HepG2 (cell line): ENCODE measurements around the gene TRIM28. TPM values are rescaled to one million over a fixed set of nuclear protein-coding genes. Genes with fewer than 3 reads are reported as not detected.
A peak's percentile ranks its signal among the peaks of the same experiment; 100 is the strongest.

ENCODE experiments used
- DMAP1 ChIP-seq: IDR thresholded peaks from 2 replicates; pipeline ENCODE4 v1.6.1; 2016
- HMGA1 ChIP-seq: sonication (generic); formaldehyde crosslinking; conservative IDR thresholded peaks from 2 replicates; pipeline ENCODE4 v1.4.0; 2020; ENCODE audit warnings: missing genetic modification reagents
- NFYB ChIP-seq: sonication (generic); formaldehyde crosslinking; IDR thresholded peaks from 2 replicates; pipeline ENCODE4 v1.4.0; 2020; ENCODE audit warnings: missing genetic modification reagents
- ONECUT2 ChIP-seq: sonication (generic); formaldehyde crosslinking; IDR thresholded peaks from 2 replicates; pipeline ENCODE4 v1.4.0; 2020; ENCODE audit warnings: missing genetic modification reagents
- RBFOX2 ChIP-seq: fragments of 200-400 bp; formaldehyde crosslinking; IDR thresholded peaks from 2 replicates; pipeline ENCODE4 v1.6.1; 2017; ENCODE audit warnings: low read depth, mild to moderate bottlenecking, low read length
- RFX3 ChIP-seq: IDR thresholded peaks from 2 replicates; pipeline ENCODE4 v1.6.1; 2016; ENCODE audit warnings: missing biosample characterization, missing genetic modification reagents
- SAP130 ChIP-seq: IDR thresholded peaks from 2 replicates; pipeline ENCODE4 v1.6.1; 2016; ENCODE audit warnings: low read depth
- SMARCE1 ChIP-seq: fragments of 450-650 bp; IDR thresholded peaks from 2 replicates; pipeline ENCODE4 v1.6.1; 2017; ENCODE audit warnings: borderline replicate concordance
- SRSF4 ChIP-seq: fragments of 200-400 bp; formaldehyde crosslinking; IDR thresholded peaks from one replicate; pipeline ENCODE4 v1.6.1; 2018; ENCODE audit warnings: mild to moderate bottlenecking, low read depth, low read length, moderate library complexity; ENCODE audit not compliant: poor library complexity, severe bottlenecking
- ZFP36 ChIP-seq: fragments of 150-350 bp; IDR thresholded peaks from 2 replicates; pipeline ENCODE4 v1.6.1; 2018; ENCODE audit warnings: borderline replicate concordance, low read length, low read depth; ENCODE audit not compliant: partially characterized antibody
- ZMYM3 ChIP-seq: sonication (generic); formaldehyde crosslinking; IDR thresholded peaks from 2 replicates; pipeline ENCODE4 v1.5.1; 2020; ENCODE audit warnings: mild to moderate bottlenecking, missing genetic modification reagents
- ZNF264 ChIP-seq: sonication (generic); formaldehyde crosslinking; IDR thresholded peaks from 2 replicates; pipeline ENCODE4 v1.4.0; 2020; ENCODE audit warnings: missing genetic modification reagents
- ZNF274 ChIP-seq: sonication (generic); formaldehyde crosslinking; IDR thresholded peaks from 2 replicates; pipeline ENCODE4 v1.5.1; 2020; ENCODE audit warnings: mild to moderate bottlenecking, missing genetic modification reagents
- ZNF282 ChIP-seq: fragments of 450-650 bp; IDR thresholded peaks from 2 replicates; pipeline ENCODE4 v1.6.1; 2018; ENCODE audit not compliant: partially characterized antibody
- ZNF709 ChIP-seq: sonication (generic); formaldehyde crosslinking; IDR thresholded peaks from 2 replicates; pipeline ENCODE4 v1.5.0; 2020; ENCODE audit warnings: mild to moderate bottlenecking, missing genetic modification reagents
- ZNF746 ChIP-seq: sonication (generic); formaldehyde crosslinking; IDR thresholded peaks from 2 replicates; pipeline ENCODE4 v1.8.0; 2022; ENCODE audit warnings: mild to moderate bottlenecking, missing genetic modification reagents
- polyA plus RNA-seq, 8 experiments: library from polyadenylated mRNA; depleted of rRNA in 3 of 8; stranded (reverse) in 7 of 8; unstranded in 1 of 8; fragments of >200 nt; fragmentation: Illumina TruSeq in 4 of 8; extraction: Trizol in 4 of 8; gene quantifications; 2 replicates each; pipeline versions ENCODE4 v1.2.1 to v1.2.3, GENCODE V29; 2011 to 2016; ENCODE audit warnings: low read depth in 4 of 8, missing spikeins in 1 of 8, mixed read lengths in 1 of 8; ENCODE audit not compliant: insufficient read depth in 1 of 8
- total RNA-seq, 5 experiments: library from RNA; depleted of rRNA; stranded (reverse); fragments of >200 nt; fragmentation: Illumina TruSeq; extraction: Trizol; gene quantifications; 2 replicates each; pipeline ENCODE4 v1.2.3, GENCODE V29; 2016; ENCODE audit warnings: low read depth in 1 of 5
- TF ChIP-seq, protein P1 (sequence below): IDR thresholded peaks from 2 replicates; pipeline ENCODE4 v1.6.1; 2016; ENCODE audit warnings: low read depth, control low read depth
- TF ChIP-seq, protein P2 (sequence below): sonication (generic); formaldehyde crosslinking; conservative IDR thresholded peaks from 2 replicates; pipeline ENCODE4 v1.8.1; 2023; ENCODE audit warnings: missing genetic modification reagents
- TF ChIP-seq, protein P3 (sequence below): sonication (generic); formaldehyde crosslinking; IDR thresholded peaks from 2 replicates; pipeline ENCODE4 v1.8.1; 2022; ENCODE audit warnings: low read depth, mild to moderate bottlenecking, missing genetic modification reagents
- TF ChIP-seq, protein P4 (sequence below): sonication (generic); formaldehyde crosslinking; IDR thresholded peaks from 2 replicates; pipeline ENCODE4 v1.5.0; 2020; ENCODE audit warnings: missing genetic modification reagents
- TF ChIP-seq, protein P5 (sequence below): sonication (generic); formaldehyde crosslinking; IDR thresholded peaks from 2 replicates; pipeline ENCODE4 v1.8.0; 2022; ENCODE audit warnings: missing genetic modification reagents, low read depth, mild to moderate bottlenecking, borderline replicate concordance

Gene TRIM28
- total and polyA plus RNA-seq, 2 of the 13 experiments (the other 11 are each of a cell fraction or from before 2014, with no cell fraction given) = 361 to 439 TPM

DNA sequence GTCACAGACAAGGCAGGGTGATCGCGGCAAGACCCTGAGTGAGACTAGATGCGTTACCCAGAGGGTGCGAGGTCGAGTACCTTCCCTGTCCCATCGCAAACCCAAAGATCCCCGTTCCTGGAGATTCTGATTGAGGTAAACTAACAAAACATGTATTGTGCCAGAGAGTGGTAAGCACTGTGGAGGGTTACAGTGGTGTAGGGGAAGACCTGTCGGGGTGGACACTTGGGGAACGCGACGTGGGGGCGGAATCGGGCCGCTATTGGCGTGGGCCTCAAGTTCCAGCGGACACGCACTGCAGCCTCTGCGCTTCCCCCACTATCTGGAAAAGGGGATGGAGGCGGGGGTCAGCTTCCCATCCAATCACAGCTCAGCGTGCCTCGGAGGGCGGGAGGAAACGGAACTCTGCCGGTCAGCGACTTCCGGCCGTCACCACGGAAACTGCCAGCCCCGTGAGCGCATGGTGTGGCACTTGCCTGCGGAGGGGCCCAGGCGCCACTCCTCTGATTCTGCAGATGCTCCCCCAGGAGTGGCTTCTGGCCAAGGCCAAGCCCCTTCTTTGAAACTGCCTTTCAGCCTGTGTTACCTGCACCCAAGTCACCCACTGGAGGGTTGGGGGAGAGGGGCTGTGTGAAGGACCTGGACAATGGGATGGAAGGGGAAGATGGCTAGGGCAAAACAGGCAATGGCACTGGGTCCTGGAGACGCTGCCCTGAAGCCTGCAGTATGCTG, 15.6 kb downstream of the TRIM28 start (continued):
- TF ChIP-seq ZNF282 = no peak
- TF ChIP-seq, protein P1, sequence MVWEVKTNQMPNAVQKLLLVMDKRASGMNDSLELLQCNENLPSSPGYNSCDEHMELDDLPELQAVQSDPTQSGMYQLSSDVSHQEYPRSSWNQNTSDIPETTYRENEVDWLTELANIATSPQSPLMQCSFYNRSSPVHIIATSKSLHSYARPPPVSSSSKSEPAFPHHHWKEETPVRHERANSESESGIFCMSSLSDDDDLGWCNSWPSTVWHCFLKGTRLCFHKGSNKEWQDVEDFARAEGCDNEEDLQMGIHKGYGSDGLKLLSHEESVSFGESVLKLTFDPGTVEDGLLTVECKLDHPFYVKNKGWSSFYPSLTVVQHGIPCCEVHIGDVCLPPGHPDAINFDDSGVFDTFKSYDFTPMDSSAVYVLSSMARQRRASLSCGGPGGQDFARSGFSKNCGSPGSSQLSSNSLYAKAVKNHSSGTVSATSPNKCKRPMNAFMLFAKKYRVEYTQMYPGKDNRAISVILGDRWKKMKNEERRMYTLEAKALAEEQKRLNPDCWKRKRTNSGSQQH = peak; percentile 42; the same call in 1 of the 2 replicates
- TF ChIP-seq, protein P2, sequence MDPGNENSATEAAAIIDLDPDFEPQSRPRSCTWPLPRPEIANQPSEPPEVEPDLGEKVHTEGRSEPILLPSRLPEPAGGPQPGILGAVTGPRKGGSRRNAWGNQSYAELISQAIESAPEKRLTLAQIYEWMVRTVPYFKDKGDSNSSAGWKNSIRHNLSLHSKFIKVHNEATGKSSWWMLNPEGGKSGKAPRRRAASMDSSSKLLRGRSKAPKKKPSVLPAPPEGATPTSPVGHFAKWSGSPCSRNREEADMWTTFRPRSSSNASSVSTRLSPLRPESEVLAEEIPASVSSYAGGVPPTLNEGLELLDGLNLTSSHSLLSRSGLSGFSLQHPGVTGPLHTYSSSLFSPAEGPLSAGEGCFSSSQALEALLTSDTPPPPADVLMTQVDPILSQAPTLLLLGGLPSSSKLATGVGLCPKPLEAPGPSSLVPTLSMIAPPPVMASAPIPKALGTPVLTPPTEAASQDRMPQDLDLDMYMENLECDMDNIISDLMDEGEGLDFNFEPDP (CRISPR knock-in tag) = 0 out of 2 replicates have a peak, but pooled peaks have one; percentile 96
- TF ChIP-seq ZNF264 (CRISPR knock-in tag) = no peak
- peak; percentile 29; the same call in 1 of the 2 replicates for TF ChIP-seq ZNF274 (CRISPR knock-in tag)
- no peak for TF ChIP-seq SMARCE1
- TF ChIP-seq ZFP36 = no peak
- TF ChIP-seq, protein P3, sequence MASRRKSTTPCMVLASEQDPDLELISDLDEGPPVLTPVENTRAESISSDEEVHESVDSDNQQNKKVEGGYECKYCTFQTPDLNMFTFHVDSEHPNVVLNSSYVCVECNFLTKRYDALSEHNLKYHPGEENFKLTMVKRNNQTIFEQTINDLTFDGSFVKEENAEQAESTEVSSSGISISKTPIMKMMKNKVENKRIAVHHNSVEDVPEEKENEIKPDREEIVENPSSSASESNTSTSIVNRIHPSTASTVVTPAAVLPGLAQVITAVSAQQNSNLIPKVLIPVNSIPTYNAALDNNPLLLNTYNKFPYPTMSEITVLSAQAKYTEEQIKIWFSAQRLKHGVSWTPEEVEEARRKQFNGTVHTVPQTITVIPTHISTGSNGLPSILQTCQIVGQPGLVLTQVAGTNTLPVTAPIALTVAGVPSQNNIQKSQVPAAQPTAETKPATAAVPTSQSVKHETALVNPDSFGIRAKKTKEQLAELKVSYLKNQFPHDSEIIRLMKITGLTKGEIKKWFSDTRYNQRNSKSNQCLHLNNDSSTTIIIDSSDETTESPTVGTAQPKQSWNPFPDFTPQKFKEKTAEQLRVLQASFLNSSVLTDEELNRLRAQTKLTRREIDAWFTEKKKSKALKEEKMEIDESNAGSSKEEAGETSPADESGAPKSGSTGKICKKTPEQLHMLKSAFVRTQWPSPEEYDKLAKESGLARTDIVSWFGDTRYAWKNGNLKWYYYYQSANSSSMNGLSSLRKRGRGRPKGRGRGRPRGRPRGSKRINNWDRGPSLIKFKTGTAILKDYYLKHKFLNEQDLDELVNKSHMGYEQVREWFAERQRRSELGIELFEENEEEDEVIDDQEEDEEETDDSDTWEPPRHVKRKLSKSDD (CRISPR knock-in tag) = 0 out of 2 replicates have a peak, but pooled peaks have one; percentile 12
- TF ChIP-seq SRSF4 = no peak
- TF ChIP-seq SAP130 = peak; percentile 94
- no peak for TF ChIP-seq ZMYM3
- no peak for TF ChIP-seq ONECUT2 (CRISPR knock-in tag)
- TF ChIP-seq HMGA1 (CRISPR knock-in tag) = no peak
- no peak for TF ChIP-seq ZNF709 (CRISPR knock-in tag)
- peak; percentile 50; the same call in 1 of the 2 replicates for TF ChIP-seq RFX3
- TF ChIP-seq, protein P4, sequence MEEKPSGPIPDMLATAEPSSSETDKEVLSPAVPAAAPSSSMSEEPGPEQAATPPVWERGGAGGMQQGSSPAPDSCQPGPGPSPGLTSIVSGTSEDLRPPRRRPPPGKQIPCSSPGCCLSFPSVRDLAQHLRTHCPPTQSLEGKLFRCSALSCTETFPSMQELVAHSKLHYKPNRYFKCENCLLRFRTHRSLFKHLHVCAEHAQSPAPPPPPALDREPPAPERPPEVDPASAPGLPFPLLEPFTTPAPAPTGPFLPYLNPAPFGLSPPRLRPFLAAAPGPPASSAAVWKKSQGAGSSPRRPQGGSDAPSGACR (CRISPR knock-in tag) = no peak; the same call in 1 of the 2 replicates
- TF ChIP-seq DMAP1 (CRISPR knock-in tag) = peak; percentile 65
- peak; percentile 2; the same call in 1 of the 2 replicates for TF ChIP-seq RBFOX2
- TF ChIP-seq NFYB = peak; percentile 89
- TF ChIP-seq, protein P5, sequence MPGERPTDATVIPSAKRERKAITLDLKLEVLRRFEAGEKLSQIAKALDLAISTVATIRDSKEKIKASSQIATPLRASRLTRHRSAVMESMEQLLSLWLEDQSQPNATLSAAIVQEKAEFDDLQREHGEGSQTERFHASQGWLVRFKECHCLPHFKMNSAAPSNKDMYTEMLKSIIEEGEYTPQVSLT = peak; percentile 58; the same call in 1 of the 2 replicates
- TF ChIP-seq ZNF746 = peak; percentile 89
